B cell (primary cell): ENCODE data around the gene KCNK18. TPM values are rescaled to one million over a fixed set of nuclear protein-coding genes. Genes with fewer than 3 reads are reported as not detected.

Experiments used
- ATAC-seq: fragments of 200-7000 bp; cut with Tn5 transposase; one replicate; pipeline ENCODE4 v1.10.0; 2021; ENCODE audit warnings: low read depth, mild to moderate bottlenecking, moderate number of reproducible peaks, moderate library complexity
- CTCF ChIA-PET: fragments of 350-600 bp; sonication (Branson Sonifier 250); formaldehyde crosslinking; loops from one replicate; lab custom pipeline; 2021; ENCODE audit warnings: antibody characterized with exemption, inconsistent platforms; lab: Charles Lee
- POLR2A ChIA-PET: fragments of 350-600 bp; sonication (Branson Sonifier 250); formaldehyde crosslinking; loops from one replicate; lab custom pipeline; 2021; ENCODE audit warnings: antibody characterized with exemption; lab: Charles Lee
- DNase-seq: peaks from one replicate; pipeline ENCODE4 v3.0.0; 2013
- H2AFZ ChIP-seq: 2 replicates; pipeline ENCODE4 v1.6.1; 2012; ENCODE audit warnings: mild to moderate bottlenecking, low read depth, low read length; ENCODE audit not compliant: insufficient read depth, poor library complexity, severe bottlenecking
- H3K27ac ChIP-seq, 2 donors: 1 replicate in 1 of 2; 2 replicates in 1 of 2; pipeline ENCODE4 v1.5.1; 2012 to 2013; ENCODE audit warnings: low read length in 2 of 2, mild to moderate bottlenecking in 2 of 2, moderate library complexity in 1 of 2
- H3K27me3 ChIP-seq, 4 experiments: fragments of 200-600 bp in 1 of 4; sonication (generic) in 1 of 4; replicated peaks in 1 of 4; 1 replicate in 2 of 4; 2 replicates in 2 of 4; pipeline versions ENCODE4 v1.6.1 to v1.7.0; 2013 to 2016; ENCODE audit warnings: low read length in 3 of 4, mild to moderate bottlenecking in 2 of 4, mixed read lengths in 1 of 4, moderate library complexity in 1 of 4; ENCODE audit not compliant: insufficient read depth in 4 of 4, control insufficient read depth in 3 of 4; ENCODE audit errors: control extremely low read depth in 1 of 4
- H3K36me3 ChIP-seq, 2 experiments: replicated peaks in 1 of 2; 1 replicate in 1 of 2; 2 replicates in 1 of 2; pipeline versions ENCODE4 v1.6.1 to v1.7.1; 2013; ENCODE audit warnings: low read length in 1 of 2; ENCODE audit not compliant: insufficient read depth in 2 of 2, control insufficient read depth in 1 of 2; ENCODE audit errors: control extremely low read depth in 1 of 2, extremely low read depth in 1 of 2
- H3K4me1 ChIP-seq, 2 donors: fragments of 200-600 bp in 1 of 2; sonication (generic) in 1 of 2; 1 replicate in 1 of 2; 2 replicates in 1 of 2; pipeline versions ENCODE4 v1.5.1 to v1.6.1; 2013 to 2017; ENCODE audit warnings: low read length in 2 of 2; ENCODE audit not compliant: control insufficient read depth in 2 of 2, insufficient read depth in 2 of 2
- H3K4me2 ChIP-seq: replicated peaks from 2 replicates; pipeline ENCODE3; 2012; ENCODE audit warnings: mild to moderate bottlenecking, low read depth, low read length; ENCODE audit not compliant: poor library complexity, severe bottlenecking
- H3K4me3 ChIP-seq, 5 experiments: fragments of 200-600 bp in 1 of 5; sonication (generic) in 1 of 5; 1 replicate in 3 of 5; 2 replicates in 2 of 5; pipeline versions ENCODE4 v1.5.1 to v1.7.0; 2011 to 2016; ENCODE audit warnings: low read length in 4 of 5, mild to moderate bottlenecking in 4 of 5, low read depth in 2 of 5, control low read depth in 1 of 5, moderate library complexity in 1 of 5; ENCODE audit not compliant: insufficient read depth in 1 of 5; ENCODE audit errors: control extremely low read depth in 1 of 5, extremely low read depth in 1 of 5
- H3K79me2 ChIP-seq: fragments of 200-600 bp; sonication (generic); one replicate; pipeline ENCODE4 v1.6.0; 2016; ENCODE audit warnings: low read length; ENCODE audit not compliant: control insufficient read depth, insufficient read depth
- H3K9ac ChIP-seq: fragments of 200-600 bp; sonication (generic); 2 replicates; pipeline ENCODE4 v1.6.1; 2017; ENCODE audit warnings: mild to moderate bottlenecking, low read length, moderate library complexity
- H3K9me3 ChIP-seq, 3 donors: one replicate each; pipeline versions ENCODE4 v1.6.1 to v1.7.1; 2013; ENCODE audit warnings: low read length in 2 of 3; ENCODE audit not compliant: control insufficient read depth in 2 of 3, insufficient read depth in 1 of 3; ENCODE audit errors: control extremely low read depth in 1 of 3
- H4K20me1 ChIP-seq: 2 replicates; pipeline ENCODE4 v1.6.0; 2012; ENCODE audit warnings: mild to moderate bottlenecking, low read length; ENCODE audit not compliant: insufficient read depth, control insufficient read depth, poor library complexity, severe bottlenecking
- H3K27ac Mint-ChIP-seq: one replicate; pipeline ENCODE4 v1.8.0; 2021; ENCODE audit warnings: mixed read lengths
- H3K27me3 Mint-ChIP-seq: one replicate; pipeline ENCODE4 v1.8.0; 2021; ENCODE audit warnings: mixed read lengths
- H3K4me1 Mint-ChIP-seq: one replicate; pipeline ENCODE4 v1.8.0; 2021; ENCODE audit warnings: mixed read lengths
- H3K4me3 Mint-ChIP-seq: one replicate; pipeline ENCODE4 v1.8.0; 2021; ENCODE audit warnings: mixed read lengths
- H3K9me3 Mint-ChIP-seq: one replicate; pipeline ENCODE4 v1.8.0; 2022; ENCODE audit warnings: mixed read lengths; ENCODE audit not compliant: insufficient read depth
- CTCF ChIP-seq: fragments of 200-600 bp; IDR thresholded peaks from one replicate; pipeline ENCODE4 v1.8.0; 2022; ENCODE audit warnings: antibody characterized with exemption, mild to moderate bottlenecking
- EZH2 ChIP-seq: IDR thresholded peaks from 2 replicates; pipeline ENCODE4 v1.6.1; 2012; ENCODE audit warnings: borderline replicate concordance, low read depth, mild to moderate bottlenecking, moderate library complexity, low read length; ENCODE audit not compliant: insufficient read depth, poor library complexity, severe bottlenecking
- WGBS: methylation state at CpG from one replicate; pipeline ENCODE4 v1.1.5; 2013; ENCODE audit warnings: missing lambda C conversion rate; ENCODE audit not compliant: insufficient coverage; 5-methylcytosine and 5-hydroxymethylcytosine counted together
- intact Hi-C: fragments of 100-400 bp; cut with micrococcal nuclease; formaldehyde crosslinking; loops from one replicate; pipeline ENCODE4 v1.10.0; 2022
- polyA plus RNA-seq: library from polyadenylated mRNA; depleted of rRNA; stranded (reverse); fragments of >200 nt; gene quantifications from 2 replicates; pipeline ENCODE4 v1.2.3, GENCODE V29; 2012
- total RNA-seq, 2 donors: library from RNA; stranded (reverse); fragments of 120-200 nt in 1 of 2; gene quantifications; 1 replicate in 1 of 2; 2 replicates in 1 of 2; pipeline versions ENCODE4 v1.2.3 to v1.2.4, GENCODE V29; 2013 to 2022

KCNK18 gene
- total and polyA plus RNA-seq, 2 donors (not counting 1 experiment from before 2014, with no cell fraction given) = not detected

GRCh38 chr10:117167789-117168674, 29.3 kb upstream of the KCNK18 start:
- Mint-ChIP-seq H3K4me3 (peak overlapping the region; percentile 50), H3K9me3 (peaks cover 2% of the 10 kb centered on the region), H3K27ac (no peak overlapping the region), H3K27me3 (peaks cover 66% of the 10 kb centered on the region), H3K4me1 (peaks cover 17% of the 10 kb centered on the region)
- H3K9ac ChIP-seq = no peak overlapping the region
- DNase-seq = peak; percentile 67
- TF ChIP-seq CTCF (peak; percentile 74), EZH2 (no peak)
- peak overlapping the region; percentile 60 for H3K4me2 ChIP-seq
- POLR2A ChIA-PET = no interaction called here
- H3K79me2 ChIP-seq = no peaks in the 10 kb centered on the region
- H4K20me1 ChIP-seq = no peaks in the 10 kb centered on the region
- H2AFZ ChIP-seq = peak overlapping the region; percentile 42
- no peaks in the 10 kb centered on the region for H3K36me3 ChIP-seq
- peaks cover 22 to 26% of the 10 kb centered on the region in 2 donors for H3K4me1 ChIP-seq
- H3K27me3 ChIP-seq = peaks cover 0 to 91% (median 72%) of the 10 kb centered on the region in 4 experiments
- WGBS = 5% methylated on average over 66 of the region's 75 CpGs
- intact Hi-C loops = loop anchor here (5.0 kb wide), 1 partner anchor 36 kb away; no protein-coding TSS in a partner anchor
- peaks cover 0 to 48% (median 0%) of the 10 kb centered on the region in 3 donors for H3K9me3 ChIP-seq
- CTCF ChIA-PET = interaction anchor here (1.0 to 4.1 kb wide), 10 partner anchors 7 to 380 kb away, joined by 3 to 35 read pairs (median 4); no protein-coding TSS in a partner anchor
- no peak overlapping the region for H3K4me3 ChIP-seq
- H3K27ac ChIP-seq = no peak overlapping the region
- ATAC-seq = peak; percentile 82
